ENCODE measurements around the gene CMC2.

The CMC2 gene

GRCh38 chr16:81006813-81007695 lies at the start of gene CMC2, which contains the start of gene CENPN:
TSS of gene CMC2 (minus strand) at chr16:81006885. CDS start at chr16:80997394, 9,491 bp downstream.
TSS of gene CENPN (plus strand) at chr16:81007214. CDS start at chr16:81011940, 4,726 bp downstream.
- peak; percentile 99 for DNase-seq

DNA sequence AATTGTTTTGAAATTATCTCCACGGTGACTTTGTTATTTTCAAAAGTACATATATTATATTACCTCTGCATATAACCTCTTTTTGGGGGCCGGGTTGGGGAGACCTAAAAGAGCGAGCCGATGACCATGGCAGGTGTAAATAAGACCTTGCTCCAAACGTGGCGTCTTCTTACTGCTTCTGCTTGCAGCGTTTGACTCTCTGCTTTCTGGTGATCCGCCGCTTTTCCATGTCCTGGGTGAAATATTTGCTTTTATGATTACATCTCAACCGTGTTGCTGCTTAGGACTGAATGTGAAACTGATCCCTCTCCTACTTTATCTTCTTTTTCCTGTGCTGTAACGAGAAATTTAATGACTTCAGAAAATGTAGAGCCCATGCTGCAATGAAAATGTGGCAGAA lies 47.1 kb upstream of the CMC2 start:
- DNase-seq: no peak

GRCh38 chr16:81042821-81043220 lies 36.1 kb upstream of the CMC2 start:
- no peak for DNase-seq

DNA sequence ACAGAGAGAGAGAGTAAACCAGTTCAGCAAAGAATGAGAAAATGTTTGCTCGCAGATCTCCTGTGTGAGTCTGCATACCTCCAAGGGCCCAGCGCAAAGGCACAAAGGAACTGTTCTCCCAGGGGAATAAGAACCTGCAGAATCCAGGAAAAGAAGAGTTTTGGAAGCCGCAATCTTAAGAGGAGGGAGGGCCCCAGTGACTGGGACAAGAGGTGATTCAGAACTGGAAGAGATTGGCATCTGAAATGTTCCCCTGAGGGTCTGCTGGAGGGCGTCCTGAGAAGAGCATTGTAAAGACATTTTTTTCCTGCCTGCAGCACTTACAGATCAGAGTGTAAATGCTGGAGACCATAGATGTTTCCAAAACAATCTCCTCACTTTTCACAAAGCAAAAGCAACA lies 35.0 kb upstream of the CMC2 start:
- DNase-seq: no peak

DNA sequence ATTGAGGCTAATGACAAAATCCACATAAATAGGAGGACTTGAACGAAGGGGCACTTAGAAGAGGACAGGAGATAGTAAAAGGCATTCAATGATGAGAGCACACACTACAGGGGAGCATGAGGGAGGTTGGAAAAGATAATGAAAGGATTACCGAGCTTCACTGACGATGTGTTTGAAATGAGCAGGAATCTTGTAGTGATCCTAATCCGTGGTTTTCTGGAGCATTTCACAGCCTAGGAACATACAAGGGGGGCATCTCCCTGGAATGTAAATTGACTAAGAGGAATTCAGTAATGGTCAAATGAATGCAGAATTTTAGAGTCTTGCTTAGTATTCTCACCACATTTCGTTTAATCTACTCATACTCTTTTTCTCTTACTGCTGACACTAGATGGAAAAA lies 34.2 kb upstream of the CMC2 start:
- no peak for DNase-seq

DNA sequence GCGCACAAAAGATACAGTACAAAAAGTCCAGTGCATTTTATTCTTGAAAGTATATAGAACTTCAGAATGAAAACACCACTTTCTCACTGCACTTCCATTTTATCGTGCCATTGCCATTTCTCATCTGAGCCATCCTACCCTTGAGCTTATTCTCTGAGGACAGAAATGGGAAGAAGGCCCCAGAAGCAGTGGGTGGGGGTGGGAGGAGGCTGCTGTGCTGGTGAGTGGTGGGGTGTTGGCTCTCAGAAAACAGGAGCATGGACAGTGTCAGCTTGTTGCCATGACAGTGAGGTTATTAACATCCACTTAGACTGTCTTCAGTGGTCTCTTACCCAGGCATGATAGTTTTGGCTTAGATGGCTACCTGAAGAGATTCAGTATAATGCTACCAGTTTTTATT lies 33.4 kb upstream of the CMC2 start:
- no peak for DNase-seq

GRCh38 chr16:81036751-81037350 lies 30.2 kb upstream of the CMC2 start:
- DNase-seq: no peak

DNA sequence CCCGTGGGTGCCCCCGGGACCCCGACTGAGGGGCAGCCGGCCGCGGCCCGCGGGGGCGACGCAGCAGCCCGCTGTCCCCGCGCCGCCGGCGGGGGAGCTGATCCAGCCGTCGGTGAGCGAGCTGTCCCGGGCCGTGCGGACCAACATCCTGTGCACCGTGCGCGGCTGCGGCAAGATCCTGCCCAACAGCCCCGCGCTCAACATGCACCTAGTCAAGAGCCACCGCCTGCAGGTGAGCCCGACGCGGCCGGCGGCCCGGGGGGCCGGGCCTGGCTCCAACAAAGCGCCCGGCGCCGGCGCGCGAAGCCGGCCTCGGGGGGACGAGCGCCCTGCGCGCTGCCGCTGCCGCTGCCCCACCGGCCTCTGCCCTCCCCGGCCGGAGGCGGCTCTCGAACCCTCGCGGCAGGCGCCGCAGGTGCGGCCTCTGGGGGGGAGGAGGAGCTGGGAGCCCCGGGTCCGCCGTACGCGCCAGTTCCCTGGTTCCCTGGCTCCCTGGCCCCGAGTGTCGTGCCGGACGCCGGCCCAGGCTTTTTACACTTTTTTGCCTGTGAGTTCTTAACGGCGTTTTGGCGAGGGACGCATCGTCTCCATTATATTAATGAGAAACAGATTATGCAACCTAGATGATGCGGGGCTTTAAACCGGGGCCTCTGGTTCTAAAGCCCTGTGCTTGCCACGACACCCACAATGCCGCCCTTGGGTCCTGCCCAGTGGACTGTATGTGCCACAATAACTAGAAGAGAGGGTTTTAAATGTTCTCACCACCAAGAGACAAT lies 29.5 kb upstream of the CMC2 start:
- peak; percentile 41 for DNase-seq

DNA sequence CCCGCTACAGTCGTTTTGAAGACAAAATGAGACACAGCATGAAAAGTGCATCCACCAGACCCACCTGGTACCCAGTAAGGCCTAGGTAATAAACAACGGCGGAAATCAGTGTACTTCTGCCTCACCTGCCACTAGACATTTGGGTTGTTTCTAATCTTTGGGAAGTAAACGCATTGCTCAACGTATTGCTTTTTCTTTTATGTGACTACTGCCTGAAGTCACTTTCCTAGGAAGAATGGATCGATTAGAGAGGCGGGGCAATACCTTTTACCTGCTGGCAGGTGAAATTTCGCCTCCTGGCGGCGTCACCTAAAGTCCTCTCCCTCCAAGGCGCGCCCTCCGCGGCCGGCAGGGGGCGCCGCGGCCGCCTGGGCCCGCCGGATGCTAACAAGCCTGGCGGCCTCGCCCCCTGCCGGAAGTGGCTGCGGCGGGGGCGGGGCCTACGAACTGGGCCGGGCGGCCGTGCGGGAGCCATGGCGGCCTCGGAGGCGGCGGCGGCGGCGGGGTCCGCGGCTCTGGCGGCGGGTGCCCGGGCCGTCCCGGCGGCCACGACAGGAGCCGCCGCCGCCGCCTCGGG lies 28.8 kb upstream of the CMC2 start, which contains the start of gene ATMIN:
TSS of gene ATMIN (plus strand) at position 445 of the 577 bp plus-strand sequence. CDS start at position 474, 29 bp downstream.
- peak; percentile 86 for DNase-seq

GRCh38 chr16:81029930-81030604 lies 23.4 kb upstream of the CMC2 start:
- DNase-seq: no peak

DNA sequence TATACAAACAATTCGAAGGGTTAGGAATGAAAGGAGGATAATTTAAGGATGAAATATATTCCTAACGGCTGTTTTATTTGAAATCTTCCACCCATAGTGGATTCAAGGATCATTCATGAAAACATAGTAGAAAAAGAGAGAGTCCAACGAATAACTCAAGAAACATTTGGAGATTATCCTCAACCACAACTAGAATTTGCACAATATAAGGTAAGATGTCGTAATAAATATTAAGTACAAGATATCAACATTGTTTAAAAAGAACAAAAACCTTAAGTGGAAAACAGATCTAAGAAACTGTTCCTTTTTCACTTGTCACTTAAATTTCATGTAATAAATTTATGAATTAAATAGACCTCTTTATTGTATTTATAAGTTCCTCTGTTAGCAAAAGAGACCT lies 19.7 kb upstream of the CMC2 start:
- no peak for DNase-seq

DNA sequence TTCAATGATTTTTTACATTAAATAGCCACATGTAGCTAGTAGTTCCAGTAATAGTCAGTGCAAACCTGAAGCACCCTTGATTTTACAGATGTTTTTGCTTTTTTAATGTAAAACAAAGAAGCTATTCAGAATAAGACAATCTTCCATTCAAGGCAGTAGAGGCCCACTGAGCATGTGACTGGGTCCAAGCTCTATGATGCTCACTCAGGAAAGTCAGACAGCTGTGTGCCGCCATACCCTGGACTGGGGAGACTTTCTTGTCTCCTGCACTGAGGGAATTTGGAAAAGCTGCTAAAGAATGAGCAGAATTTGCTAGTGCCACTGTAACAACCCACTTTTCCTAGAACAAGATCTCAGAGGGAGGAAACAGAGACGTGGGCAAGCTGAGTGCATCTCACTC lies 11.8 kb upstream of the CMC2 start:
- DNase-seq: no peak

DNA sequence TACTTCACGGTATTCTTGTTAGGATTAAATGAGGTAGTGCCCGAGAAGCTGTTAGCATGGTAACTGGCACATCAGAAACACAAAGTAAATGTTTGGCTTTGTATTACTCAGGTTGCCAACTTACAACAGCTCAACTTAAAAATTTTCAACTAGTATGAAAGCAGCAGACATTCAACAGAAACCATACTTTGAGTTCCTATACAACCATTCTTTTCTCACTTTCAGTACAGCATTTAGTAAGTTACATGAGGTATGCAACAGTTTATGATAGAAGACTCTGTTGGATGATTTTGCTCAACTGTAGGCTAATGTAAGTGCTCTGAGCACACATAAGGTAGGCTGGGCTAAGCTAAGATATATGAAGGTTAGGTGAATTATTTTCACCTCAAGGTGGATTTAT lies 8.0 kb upstream of the CMC2 start:
- DNase-seq: no peak

GRCh38 chr16:81012974-81013373 lies 6.3 kb upstream of the CMC2 start:
- DNase-seq: no peak

DNA sequence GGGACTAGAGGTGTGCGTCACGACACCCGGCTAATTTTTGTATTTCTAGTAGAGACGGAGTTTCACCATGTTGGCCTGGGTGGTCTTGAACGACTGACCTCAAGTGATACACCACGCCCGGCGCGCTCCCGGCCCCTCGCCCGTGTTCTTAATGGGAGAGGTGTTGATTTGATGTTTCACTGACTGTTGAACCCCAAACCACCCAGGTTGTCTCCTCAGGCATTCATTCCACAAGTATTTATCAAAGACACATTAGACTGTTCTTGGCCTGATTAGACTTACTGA lies 1.8 kb upstream of the CMC2 start:
- DNase-seq: no peak

DNA sequence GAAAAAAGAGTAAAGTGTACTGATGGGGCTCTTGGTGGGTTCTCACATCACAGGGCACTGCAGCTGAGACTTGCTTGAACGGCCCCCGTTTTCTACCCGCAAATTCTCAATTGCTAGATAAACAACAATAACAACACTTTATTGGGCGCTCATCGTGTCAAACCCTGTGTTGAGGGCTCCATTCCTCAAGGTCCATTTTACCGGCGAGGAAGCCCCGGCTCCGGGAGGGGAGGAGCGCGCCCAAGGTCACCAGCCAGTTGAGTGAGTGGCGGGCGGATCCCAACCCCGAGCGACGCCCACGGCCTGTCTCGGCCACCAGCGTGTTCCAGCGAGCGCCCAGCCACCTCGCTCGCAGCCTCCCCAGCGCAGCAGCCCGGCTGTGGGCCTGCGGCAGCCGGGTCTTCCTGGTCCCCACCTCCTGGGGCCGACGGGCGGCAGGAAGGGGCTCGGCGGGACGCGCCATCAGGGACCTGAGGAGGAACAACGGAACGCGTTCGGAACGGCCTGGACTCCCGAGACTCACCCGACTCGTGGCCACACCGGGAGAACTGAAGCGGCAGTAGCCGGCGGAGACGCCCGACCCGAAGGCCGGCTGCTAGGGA lies 373 bp downstream of the CMC2 start:
- DNase-seq: peak; percentile 62

DNA sequence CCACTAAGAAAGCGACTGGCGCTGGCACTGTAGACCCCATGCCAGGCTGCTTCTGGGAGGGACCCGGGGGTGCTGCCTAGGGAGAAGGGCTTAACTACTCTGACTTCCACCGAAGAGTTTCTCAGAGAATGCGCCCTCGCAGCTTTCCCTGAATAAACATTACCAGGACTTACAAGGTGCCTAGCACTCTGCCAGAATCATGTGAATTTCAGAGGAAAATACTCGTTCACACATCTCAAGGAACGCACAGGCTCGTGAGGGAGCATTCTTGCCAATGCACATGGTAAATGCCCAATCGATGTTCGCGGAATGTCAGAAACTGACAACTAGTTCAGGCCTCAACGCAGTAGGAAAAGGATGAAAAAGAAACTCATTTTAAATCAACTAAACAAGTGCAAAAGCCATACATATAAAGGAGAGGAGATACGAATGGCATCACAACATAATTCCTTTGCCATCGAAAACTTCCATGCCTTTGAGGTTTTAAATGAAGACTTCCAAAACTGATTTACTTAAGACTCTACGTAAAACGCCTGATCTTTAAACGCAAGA lies 999 bp downstream of the CMC2 start:
- no peak for DNase-seq

DNA sequence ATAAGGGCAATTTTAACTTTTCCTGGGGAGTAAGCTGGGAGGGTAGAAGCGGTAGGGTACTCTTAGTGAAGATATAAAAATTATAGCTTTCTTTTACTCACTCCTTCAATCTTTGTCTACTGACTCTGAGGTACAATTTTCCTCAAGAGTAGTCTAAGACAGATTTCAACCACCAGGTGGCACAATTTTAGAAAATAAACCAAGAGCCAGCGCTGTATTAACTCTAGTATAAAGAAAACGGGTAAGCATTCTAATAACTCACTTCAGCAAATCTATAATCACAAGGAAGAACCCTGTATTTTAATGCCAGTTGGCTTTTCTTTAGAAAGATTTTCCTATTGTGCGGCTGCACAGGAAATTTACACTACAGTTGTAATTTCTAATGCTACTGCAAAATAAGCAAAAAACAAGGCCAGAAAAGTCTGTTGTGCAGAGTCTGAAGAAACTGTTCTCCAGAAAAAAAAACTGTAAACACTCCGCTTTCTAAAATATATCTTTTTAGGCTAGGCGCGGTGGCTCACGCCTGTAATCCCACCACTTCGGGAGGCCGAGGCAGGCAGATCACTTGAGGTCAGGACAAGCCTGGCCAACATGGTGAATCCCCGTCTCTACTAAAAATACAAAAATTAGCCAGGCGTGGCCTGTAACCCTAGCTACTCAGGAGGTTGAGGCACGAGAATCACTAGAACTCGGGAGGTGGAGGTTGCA lies 1.9 kb downstream of the CMC2 start:
- peak; percentile 77 for DNase-seq

- no peak for DNase-seq
Measured at GRCh38 chr16:81003610-81004460, 2.9 kb downstream of the CMC2 start.

GRCh38 chr16:81003064-81003463 lies 3.6 kb downstream of the CMC2 start:
- DNase-seq: no peak

All from CD4-positive, alpha-beta T cell treated with Interleukin-4 for 4 hours (primary cell).